GM12878 (cell line): Measurements from ENCODE around the gene MITF.
"Not testable (repeated sequence)": the region's sequence is repeated elsewhere in the genome, so short reads cannot be mapped to it uniquely, and the experiment has no call there.

Experiments used
- EP300 ChIP-seq, 2 experiments: fragments of 150-350 bp in 1 of 2; IDR thresholded peaks; 2 replicates each; pipeline ENCODE4 v1.6.1; 2011 to 2012; ENCODE audit warnings: low read depth in 2 of 2, low read length in 2 of 2, borderline replicate concordance in 1 of 2, improper control_type of control experiment in 1 of 2, inconsistent platforms in 1 of 2; ENCODE audit not compliant: control insufficient read depth in 1 of 2
- EZH2 ChIP-seq: IDR thresholded peaks from 2 replicates; pipeline ENCODE4 v1.6.1; 2012; ENCODE audit warnings: low read depth, mild to moderate bottlenecking, control low read depth, inconsistent platforms, low read length, borderline replicate concordance; ENCODE audit not compliant: control insufficient read depth
- JUND ChIP-seq: IDR thresholded peaks from 2 replicates; pipeline ENCODE4 v1.6.1; 2012; ENCODE audit warnings: low read depth, mild to moderate bottlenecking, low read length, improper control_type of control experiment, moderate library complexity
- POLR2AphosphoS5 ChIP-seq: IDR thresholded peaks from 2 replicates; pipeline ENCODE4 v1.6.1; 2011; ENCODE audit warnings: mild to moderate bottlenecking, low read length, inconsistent platforms
- RFX5 ChIP-seq: IDR thresholded peaks from 2 replicates; pipeline ENCODE4 v1.6.1; 2011; ENCODE audit warnings: low read depth, low read length, improper control_type of control experiment
- TF ChIP-seq, protein P1 (sequence below), 3 experiments: IDR thresholded peaks in 2 of 3; conservative IDR thresholded peaks in 1 of 3; 2 replicates each; pipeline ENCODE4 v1.5.1; 2011; ENCODE audit warnings: low read depth in 3 of 3, low read length in 3 of 3, mild to moderate bottlenecking in 3 of 3, control low read depth in 2 of 3, moderate library complexity in 2 of 3, inconsistent platforms in 1 of 3, mixed read lengths in 1 of 3; ENCODE audit not compliant: control insufficient read depth in 2 of 3, insufficient read depth in 1 of 3; ENCODE audit errors: extremely low read depth in 1 of 3
- TF ChIP-seq, protein P2 (sequence below): fragments of 450-650 bp; IDR thresholded peaks from 2 replicates; pipeline ENCODE4 v1.6.1; 2018; ENCODE audit warnings: mild to moderate bottlenecking, low read depth, moderate library complexity; ENCODE audit not compliant: partially characterized antibody
- TF ChIP-seq, protein P3 (sequence below): fragments of 450-650 bp; IDR thresholded peaks from 2 replicates; pipeline ENCODE4 v1.6.1; 2014; ENCODE audit warnings: mild to moderate bottlenecking
- TF ChIP-seq, protein P4 (sequence below): fragments of 450-650 bp; IDR thresholded peaks from 2 replicates; pipeline ENCODE4 v1.6.1; 2017; ENCODE audit warnings: mild to moderate bottlenecking

DNA sequence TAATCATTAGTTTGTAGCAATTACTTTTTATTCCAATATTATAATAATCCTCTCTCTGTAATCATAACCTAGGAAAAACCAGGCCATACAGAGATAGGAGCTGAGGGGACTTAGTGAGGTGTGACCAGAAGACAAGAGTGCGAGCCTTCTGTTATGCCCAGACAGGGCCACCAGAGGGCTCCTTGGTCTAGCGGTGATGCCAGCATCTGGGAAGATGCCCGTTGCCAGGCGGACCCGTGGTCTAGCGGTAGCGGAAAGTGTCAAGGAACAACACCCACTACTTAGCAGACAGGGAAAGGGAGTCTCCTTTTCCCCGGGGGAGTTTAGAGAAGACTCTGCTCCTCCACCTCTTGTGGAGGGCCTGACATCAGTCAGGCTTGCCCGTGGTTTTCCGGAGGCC, 180.7 kb downstream of the MITF start:
- not testable (repeated sequence) for TF ChIP-seq EP300 (IDR thresholded peaks at IDR 0.05; ENCODE audit: borderline replicate concordance in 1 of 2, control insufficient read depth in 1 of 2, low read depth in 2 of 2, low read length in 2 of 2); POLR2AphosphoS5; EZH2; JUND; RFX5
- TF ChIP-seq, protein P1, sequence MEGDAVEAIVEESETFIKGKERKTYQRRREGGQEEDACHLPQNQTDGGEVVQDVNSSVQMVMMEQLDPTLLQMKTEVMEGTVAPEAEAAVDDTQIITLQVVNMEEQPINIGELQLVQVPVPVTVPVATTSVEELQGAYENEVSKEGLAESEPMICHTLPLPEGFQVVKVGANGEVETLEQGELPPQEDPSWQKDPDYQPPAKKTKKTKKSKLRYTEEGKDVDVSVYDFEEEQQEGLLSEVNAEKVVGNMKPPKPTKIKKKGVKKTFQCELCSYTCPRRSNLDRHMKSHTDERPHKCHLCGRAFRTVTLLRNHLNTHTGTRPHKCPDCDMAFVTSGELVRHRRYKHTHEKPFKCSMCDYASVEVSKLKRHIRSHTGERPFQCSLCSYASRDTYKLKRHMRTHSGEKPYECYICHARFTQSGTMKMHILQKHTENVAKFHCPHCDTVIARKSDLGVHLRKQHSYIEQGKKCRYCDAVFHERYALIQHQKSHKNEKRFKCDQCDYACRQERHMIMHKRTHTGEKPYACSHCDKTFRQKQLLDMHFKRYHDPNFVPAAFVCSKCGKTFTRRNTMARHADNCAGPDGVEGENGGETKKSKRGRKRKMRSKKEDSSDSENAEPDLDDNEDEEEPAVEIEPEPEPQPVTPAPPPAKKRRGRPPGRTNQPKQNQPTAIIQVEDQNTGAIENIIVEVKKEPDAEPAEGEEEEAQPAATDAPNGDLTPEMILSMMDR (IDR thresholded peaks at IDR 0.05 in 2 of 3, conservative IDR thresholded peaks at IDR 0.05 in 1 of 3; ENCODE audit: control insufficient read depth in 2 of 3, extremely low read depth in 1 of 3, insufficient read depth in 1 of 3, low read depth in 3 of 3, low read length in 3 of 3), result peak; percentile 26 to 55 (median 38); a peak in 5 of 6 replicates
- TF ChIP-seq, protein P2, sequence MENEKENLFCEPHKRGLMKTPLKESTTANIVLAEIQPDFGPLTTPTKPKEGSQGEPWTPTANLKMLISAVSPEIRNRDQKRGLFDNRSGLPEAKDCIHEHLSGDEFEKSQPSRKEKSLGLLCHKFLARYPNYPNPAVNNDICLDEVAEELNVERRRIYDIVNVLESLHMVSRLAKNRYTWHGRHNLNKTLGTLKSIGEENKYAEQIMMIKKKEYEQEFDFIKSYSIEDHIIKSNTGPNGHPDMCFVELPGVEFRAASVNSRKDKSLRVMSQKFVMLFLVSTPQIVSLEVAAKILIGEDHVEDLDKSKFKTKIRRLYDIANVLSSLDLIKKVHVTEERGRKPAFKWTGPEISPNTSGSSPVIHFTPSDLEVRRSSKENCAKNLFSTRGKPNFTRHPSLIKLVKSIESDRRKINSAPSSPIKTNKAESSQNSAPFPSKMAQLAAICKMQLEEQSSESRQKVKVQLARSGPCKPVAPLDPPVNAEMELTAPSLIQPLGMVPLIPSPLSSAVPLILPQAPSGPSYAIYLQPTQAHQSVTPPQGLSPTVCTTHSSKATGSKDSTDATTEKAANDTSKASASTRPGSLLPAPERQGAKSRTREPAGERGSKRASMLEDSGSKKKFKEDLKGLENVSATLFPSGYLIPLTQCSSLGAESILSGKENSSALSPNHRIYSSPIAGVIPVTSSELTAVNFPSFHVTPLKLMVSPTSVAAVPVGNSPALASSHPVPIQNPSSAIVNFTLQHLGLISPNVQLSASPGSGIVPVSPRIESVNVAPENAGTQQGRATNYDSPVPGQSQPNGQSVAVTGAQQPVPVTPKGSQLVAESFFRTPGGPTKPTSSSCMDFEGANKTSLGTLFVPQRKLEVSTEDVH, result not testable (repeated sequence)
- TF ChIP-seq, protein P3, sequence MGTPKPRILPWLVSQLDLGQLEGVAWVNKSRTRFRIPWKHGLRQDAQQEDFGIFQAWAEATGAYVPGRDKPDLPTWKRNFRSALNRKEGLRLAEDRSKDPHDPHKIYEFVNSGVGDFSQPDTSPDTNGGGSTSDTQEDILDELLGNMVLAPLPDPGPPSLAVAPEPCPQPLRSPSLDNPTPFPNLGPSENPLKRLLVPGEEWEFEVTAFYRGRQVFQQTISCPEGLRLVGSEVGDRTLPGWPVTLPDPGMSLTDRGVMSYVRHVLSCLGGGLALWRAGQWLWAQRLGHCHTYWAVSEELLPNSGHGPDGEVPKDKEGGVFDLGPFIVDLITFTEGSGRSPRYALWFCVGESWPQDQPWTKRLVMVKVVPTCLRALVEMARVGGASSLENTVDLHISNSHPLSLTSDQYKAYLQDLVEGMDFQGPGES, result not testable (repeated sequence)
- TF ChIP-seq, protein P4, sequence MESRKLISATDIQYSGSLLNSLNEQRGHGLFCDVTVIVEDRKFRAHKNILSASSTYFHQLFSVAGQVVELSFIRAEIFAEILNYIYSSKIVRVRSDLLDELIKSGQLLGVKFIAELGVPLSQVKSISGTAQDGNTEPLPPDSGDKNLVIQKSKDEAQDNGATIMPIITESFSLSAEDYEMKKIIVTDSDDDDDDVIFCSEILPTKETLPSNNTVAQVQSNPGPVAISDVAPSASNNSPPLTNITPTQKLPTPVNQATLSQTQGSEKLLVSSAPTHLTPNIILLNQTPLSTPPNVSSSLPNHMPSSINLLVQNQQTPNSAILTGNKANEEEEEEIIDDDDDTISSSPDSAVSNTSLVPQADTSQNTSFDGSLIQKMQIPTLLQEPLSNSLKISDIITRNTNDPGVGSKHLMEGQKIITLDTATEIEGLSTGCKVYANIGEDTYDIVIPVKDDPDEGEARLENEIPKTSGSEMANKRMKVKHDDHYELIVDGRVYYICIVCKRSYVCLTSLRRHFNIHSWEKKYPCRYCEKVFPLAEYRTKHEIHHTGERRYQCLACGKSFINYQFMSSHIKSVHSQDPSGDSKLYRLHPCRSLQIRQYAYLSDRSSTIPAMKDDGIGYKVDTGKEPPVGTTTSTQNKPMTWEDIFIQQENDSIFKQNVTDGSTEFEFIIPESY, result not testable (repeated sequence)
